WTC11 (cell line): ENCODE measurements around the gene SLC2A6. TPM values are rescaled to one million over a fixed set of nuclear protein-coding genes. Genes with fewer than 3 reads are reported as not detected.

Experiments used
- ATAC-seq: fragments of 200-7000 bp; cut with Tn5 transposase; 2 replicates; pipeline ENCODE4 v1.10.0; 2021; ENCODE audit warnings: mild to moderate bottlenecking, moderate library complexity
- CTCF ChIA-PET: fragments of 300-600 bp; sonication (Branson Sonifier 250); formaldehyde crosslinking; loops from one replicate; lab custom pipeline; 2021; ENCODE audit warnings: antibody characterized with exemption; lab: Charles Lee
- POLR2A ChIA-PET: fragments of 350-600 bp; sonication (Branson Sonifier 250); formaldehyde crosslinking; loops from one replicate; lab custom pipeline; 2021; ENCODE audit warnings: antibody characterized with exemption; lab: Charles Lee
- DNase-seq: peaks from one replicate; pipeline ENCODE4 v3.0.0; 2021; ENCODE audit warnings: low spot score
- H3K27ac Mint-ChIP-seq: 2 replicates; pipeline ENCODE4 v1.8.0; 2021; ENCODE audit warnings: mixed read lengths
- H3K27me3 Mint-ChIP-seq: 2 replicates; pipeline ENCODE4 v1.8.0; 2021; ENCODE audit warnings: low read depth, mild to moderate bottlenecking, moderate library complexity, mixed read lengths
- H3K36me3 Mint-ChIP-seq: 2 replicates; pipeline ENCODE4 v1.8.0; 2021; ENCODE audit warnings: mixed read lengths
- H3K4me1 Mint-ChIP-seq: 2 replicates; pipeline ENCODE4 v1.8.0; 2022; ENCODE audit warnings: mixed read lengths
- H3K4me3 Mint-ChIP-seq: 2 replicates; pipeline ENCODE4 v1.8.0; 2021; ENCODE audit warnings: mild to moderate bottlenecking, moderate library complexity, mixed read lengths
- H3K9me3 Mint-ChIP-seq: 2 replicates; pipeline ENCODE4 v1.8.0; 2021; ENCODE audit warnings: mixed read lengths
- CBFB ChIP-seq: sonication (generic); formaldehyde crosslinking; IDR thresholded peaks from 2 replicates; pipeline ENCODE4 v1.8.1; 2022; ENCODE audit warnings: mild to moderate bottlenecking, low read depth, missing genetic modification reagents
- E2F1 ChIP-seq: sonication (generic); formaldehyde crosslinking; IDR thresholded peaks from 2 replicates; pipeline ENCODE4 v1.8.0; 2022; ENCODE audit warnings: mild to moderate bottlenecking, missing genetic modification reagents
- ELF4 ChIP-seq: sonication (generic); formaldehyde crosslinking; IDR thresholded peaks from 2 replicates; pipeline ENCODE4 v1.8.1; 2022; ENCODE audit warnings: low read depth, mild to moderate bottlenecking, moderate library complexity, missing genetic modification reagents
- ETV6 ChIP-seq: sonication (generic); formaldehyde crosslinking; IDR thresholded peaks from 2 replicates; pipeline ENCODE4 v1.8.1; 2022; ENCODE audit warnings: mild to moderate bottlenecking, missing genetic modification reagents
- FOXJ3 ChIP-seq: sonication (generic); formaldehyde crosslinking; IDR thresholded peaks from 2 replicates; pipeline ENCODE4 v1.9.0; 2021; ENCODE audit warnings: missing genetic modification reagents, mild to moderate bottlenecking, borderline replicate concordance
- PRRX2 ChIP-seq: fragments of 250-450 bp; sonication (Bioruptor Pico); IDR thresholded peaks from 2 replicates; pipeline ENCODE4 v1.8.0; 2021; ENCODE audit warnings: mild to moderate bottlenecking
- RELA ChIP-seq: sonication (generic); formaldehyde crosslinking; IDR thresholded peaks from 2 replicates; pipeline ENCODE4 v1.8.1; 2022; ENCODE audit warnings: missing genetic modification reagents, mild to moderate bottlenecking, borderline replicate concordance
- ZBTB21 ChIP-seq: sonication (generic); formaldehyde crosslinking; IDR thresholded peaks from 2 replicates; pipeline ENCODE4 v1.8.1; 2023; ENCODE audit warnings: mild to moderate bottlenecking, missing genetic modification reagents, borderline replicate concordance
- ZNF396 ChIP-seq: fragments of 250-450 bp; sonication (Bioruptor Pico); IDR thresholded peaks from 2 replicates; pipeline ENCODE4 v1.8.0; 2021; ENCODE audit warnings: mild to moderate bottlenecking, moderate library complexity, borderline replicate concordance
- ZNF416 ChIP-seq: fragments of 250-450 bp; sonication (Bioruptor Pico); IDR thresholded peaks from 2 replicates; pipeline ENCODE4 v1.9.0; 2021; ENCODE audit warnings: mild to moderate bottlenecking, inconsistent platforms
- total RNA-seq: library from RNA; stranded (reverse); gene quantifications from 3 replicates; pipeline ENCODE4 v1.2.3, GENCODE V29; 2021
- TF ChIP-seq, protein P1 (sequence below): fragments of 250-450 bp; sonication (Bioruptor Pico); IDR thresholded peaks from 2 replicates; pipeline ENCODE4 v1.9.0; 2021; ENCODE audit warnings: mild to moderate bottlenecking
- TF ChIP-seq, protein P2 (sequence below): sonication (generic); formaldehyde crosslinking; conservative IDR thresholded peaks from 2 replicates; pipeline ENCODE4 v1.8.1; 2023; ENCODE audit warnings: mild to moderate bottlenecking, low read depth, missing genetic modification reagents, moderate library complexity
- TF ChIP-seq, protein P3 (sequence below): sonication (generic); formaldehyde crosslinking; IDR thresholded peaks from 2 replicates; pipeline ENCODE4 v1.8.1; 2022; ENCODE audit warnings: mild to moderate bottlenecking, missing genetic modification reagents, moderate library complexity, borderline replicate concordance
- TF ChIP-seq, protein P4 (sequence below): fragments of 250-450 bp; sonication (Bioruptor Pico); IDR thresholded peaks from 2 replicates; pipeline ENCODE4 v1.8.0; 2021; ENCODE audit warnings: mild to moderate bottlenecking
- TF ChIP-seq, protein P5 (sequence below): sonication (generic); formaldehyde crosslinking; IDR thresholded peaks from 2 replicates; pipeline ENCODE4 v1.8.0; 2022; ENCODE audit warnings: mild to moderate bottlenecking, missing genetic modification reagents
- TF ChIP-seq, protein P6 (sequence below): sonication (generic); formaldehyde crosslinking; IDR thresholded peaks from 2 replicates; pipeline ENCODE4 v1.8.1; 2023; ENCODE audit warnings: mild to moderate bottlenecking, missing genetic modification reagents, borderline replicate concordance
- TF ChIP-seq, protein P7 (sequence below): fragments of 250-450 bp; sonication (Bioruptor Pico); IDR thresholded peaks from 2 replicates; pipeline ENCODE4 v1.9.0; 2021; ENCODE audit warnings: mild to moderate bottlenecking

The SLC2A6 gene
- total RNA-seq, 1 experiment from 2014 or later = 16.6 TPM

GRCh38 chr9:133502112-133502511 is 23.2 kb upstream of the SLC2A6 start:
- Mint-ChIP-seq H3K36me3 (peaks cover 9% of the 10 kb centered on the region; the same call in 1 of the 2 replicates), H3K4me1 (no peaks in the 10 kb centered on the region), H3K9me3 (peaks cover 37% of the 10 kb centered on the region), H3K4me3 (no peak overlapping the region), H3K27ac (no peak overlapping the region), H3K27me3 (peaks cover 7% of the 10 kb centered on the region)
- POLR2A ChIA-PET = no interaction called here
- TF ChIP-seq PRRX2 (CRISPR knock-in tag) = no peak
- no peak for TF ChIP-seq ZNF416
- no peak for TF ChIP-seq E2F1 (CRISPR knock-in tag)
- no peak for TF ChIP-seq CBFB
- TF ChIP-seq, protein P1, sequence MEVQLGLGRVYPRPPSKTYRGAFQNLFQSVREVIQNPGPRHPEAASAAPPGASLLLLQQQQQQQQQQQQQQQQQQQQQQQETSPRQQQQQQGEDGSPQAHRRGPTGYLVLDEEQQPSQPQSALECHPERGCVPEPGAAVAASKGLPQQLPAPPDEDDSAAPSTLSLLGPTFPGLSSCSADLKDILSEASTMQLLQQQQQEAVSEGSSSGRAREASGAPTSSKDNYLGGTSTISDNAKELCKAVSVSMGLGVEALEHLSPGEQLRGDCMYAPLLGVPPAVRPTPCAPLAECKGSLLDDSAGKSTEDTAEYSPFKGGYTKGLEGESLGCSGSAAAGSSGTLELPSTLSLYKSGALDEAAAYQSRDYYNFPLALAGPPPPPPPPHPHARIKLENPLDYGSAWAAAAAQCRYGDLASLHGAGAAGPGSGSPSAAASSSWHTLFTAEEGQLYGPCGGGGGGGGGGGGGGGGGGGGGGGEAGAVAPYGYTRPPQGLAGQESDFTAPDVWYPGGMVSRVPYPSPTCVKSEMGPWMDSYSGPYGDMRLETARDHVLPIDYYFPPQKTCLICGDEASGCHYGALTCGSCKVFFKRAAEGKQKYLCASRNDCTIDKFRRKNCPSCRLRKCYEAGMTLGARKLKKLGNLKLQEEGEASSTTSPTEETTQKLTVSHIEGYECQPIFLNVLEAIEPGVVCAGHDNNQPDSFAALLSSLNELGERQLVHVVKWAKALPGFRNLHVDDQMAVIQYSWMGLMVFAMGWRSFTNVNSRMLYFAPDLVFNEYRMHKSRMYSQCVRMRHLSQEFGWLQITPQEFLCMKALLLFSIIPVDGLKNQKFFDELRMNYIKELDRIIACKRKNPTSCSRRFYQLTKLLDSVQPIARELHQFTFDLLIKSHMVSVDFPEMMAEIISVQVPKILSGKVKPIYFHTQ (CRISPR knock-in tag) = no peak
- TF ChIP-seq, protein P2, sequence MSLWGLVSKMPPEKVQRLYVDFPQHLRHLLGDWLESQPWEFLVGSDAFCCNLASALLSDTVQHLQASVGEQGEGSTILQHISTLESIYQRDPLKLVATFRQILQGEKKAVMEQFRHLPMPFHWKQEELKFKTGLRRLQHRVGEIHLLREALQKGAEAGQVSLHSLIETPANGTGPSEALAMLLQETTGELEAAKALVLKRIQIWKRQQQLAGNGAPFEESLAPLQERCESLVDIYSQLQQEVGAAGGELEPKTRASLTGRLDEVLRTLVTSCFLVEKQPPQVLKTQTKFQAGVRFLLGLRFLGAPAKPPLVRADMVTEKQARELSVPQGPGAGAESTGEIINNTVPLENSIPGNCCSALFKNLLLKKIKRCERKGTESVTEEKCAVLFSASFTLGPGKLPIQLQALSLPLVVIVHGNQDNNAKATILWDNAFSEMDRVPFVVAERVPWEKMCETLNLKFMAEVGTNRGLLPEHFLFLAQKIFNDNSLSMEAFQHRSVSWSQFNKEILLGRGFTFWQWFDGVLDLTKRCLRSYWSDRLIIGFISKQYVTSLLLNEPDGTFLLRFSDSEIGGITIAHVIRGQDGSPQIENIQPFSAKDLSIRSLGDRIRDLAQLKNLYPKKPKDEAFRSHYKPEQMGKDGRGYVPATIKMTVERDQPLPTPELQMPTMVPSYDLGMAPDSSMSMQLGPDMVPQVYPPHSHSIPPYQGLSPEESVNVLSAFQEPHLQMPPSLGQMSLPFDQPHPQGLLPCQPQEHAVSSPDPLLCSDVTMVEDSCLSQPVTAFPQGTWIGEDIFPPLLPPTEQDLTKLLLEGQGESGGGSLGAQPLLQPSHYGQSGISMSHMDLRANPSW (CRISPR knock-in tag) = no peak
- TF ChIP-seq, protein P3, sequence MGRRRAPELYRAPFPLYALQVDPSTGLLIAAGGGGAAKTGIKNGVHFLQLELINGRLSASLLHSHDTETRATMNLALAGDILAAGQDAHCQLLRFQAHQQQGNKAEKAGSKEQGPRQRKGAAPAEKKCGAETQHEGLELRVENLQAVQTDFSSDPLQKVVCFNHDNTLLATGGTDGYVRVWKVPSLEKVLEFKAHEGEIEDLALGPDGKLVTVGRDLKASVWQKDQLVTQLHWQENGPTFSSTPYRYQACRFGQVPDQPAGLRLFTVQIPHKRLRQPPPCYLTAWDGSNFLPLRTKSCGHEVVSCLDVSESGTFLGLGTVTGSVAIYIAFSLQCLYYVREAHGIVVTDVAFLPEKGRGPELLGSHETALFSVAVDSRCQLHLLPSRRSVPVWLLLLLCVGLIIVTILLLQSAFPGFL (CRISPR knock-in tag) = no peak
- no peak for TF ChIP-seq FOXJ3 (CRISPR knock-in tag)
- no peak for TF ChIP-seq ZBTB21 (CRISPR knock-in tag)
- TF ChIP-seq ETV6 (CRISPR knock-in tag) = no peak
- no peak for TF ChIP-seq ELF4
- TF ChIP-seq, protein P4, sequence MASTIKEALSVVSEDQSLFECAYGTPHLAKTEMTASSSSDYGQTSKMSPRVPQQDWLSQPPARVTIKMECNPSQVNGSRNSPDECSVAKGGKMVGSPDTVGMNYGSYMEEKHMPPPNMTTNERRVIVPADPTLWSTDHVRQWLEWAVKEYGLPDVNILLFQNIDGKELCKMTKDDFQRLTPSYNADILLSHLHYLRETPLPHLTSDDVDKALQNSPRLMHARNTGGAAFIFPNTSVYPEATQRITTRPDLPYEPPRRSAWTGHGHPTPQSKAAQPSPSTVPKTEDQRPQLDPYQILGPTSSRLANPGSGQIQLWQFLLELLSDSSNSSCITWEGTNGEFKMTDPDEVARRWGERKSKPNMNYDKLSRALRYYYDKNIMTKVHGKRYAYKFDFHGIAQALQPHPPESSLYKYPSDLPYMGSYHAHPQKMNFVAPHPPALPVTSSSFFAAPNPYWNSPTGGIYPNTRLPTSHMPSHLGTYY (CRISPR knock-in tag) = no peak
- TF ChIP-seq RELA (CRISPR knock-in tag) = no peak
- TF ChIP-seq, protein P5, sequence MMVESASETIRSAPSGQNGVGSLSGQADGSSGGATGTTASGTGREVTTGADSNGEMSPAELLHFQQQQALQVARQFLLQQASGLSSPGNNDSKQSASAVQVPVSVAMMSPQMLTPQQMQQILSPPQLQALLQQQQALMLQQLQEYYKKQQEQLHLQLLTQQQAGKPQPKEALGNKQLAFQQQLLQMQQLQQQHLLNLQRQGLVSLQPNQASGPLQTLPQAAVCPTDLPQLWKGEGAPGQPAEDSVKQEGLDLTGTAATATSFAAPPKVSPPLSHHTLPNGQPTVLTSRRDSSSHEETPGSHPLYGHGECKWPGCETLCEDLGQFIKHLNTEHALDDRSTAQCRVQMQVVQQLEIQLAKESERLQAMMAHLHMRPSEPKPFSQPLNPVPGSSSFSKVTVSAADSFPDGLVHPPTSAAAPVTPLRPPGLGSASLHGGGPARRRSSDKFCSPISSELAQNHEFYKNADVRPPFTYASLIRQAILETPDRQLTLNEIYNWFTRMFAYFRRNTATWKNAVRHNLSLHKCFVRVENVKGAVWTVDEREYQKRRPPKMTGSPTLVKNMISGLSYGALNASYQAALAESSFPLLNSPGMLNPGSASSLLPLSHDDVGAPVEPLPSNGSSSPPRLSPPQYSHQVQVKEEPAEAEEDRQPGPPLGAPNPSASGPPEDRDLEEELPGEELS (CRISPR knock-in tag) = no peak
- no peak for TF ChIP-seq ZNF396 (CRISPR knock-in tag)
- TF ChIP-seq, protein P6, sequence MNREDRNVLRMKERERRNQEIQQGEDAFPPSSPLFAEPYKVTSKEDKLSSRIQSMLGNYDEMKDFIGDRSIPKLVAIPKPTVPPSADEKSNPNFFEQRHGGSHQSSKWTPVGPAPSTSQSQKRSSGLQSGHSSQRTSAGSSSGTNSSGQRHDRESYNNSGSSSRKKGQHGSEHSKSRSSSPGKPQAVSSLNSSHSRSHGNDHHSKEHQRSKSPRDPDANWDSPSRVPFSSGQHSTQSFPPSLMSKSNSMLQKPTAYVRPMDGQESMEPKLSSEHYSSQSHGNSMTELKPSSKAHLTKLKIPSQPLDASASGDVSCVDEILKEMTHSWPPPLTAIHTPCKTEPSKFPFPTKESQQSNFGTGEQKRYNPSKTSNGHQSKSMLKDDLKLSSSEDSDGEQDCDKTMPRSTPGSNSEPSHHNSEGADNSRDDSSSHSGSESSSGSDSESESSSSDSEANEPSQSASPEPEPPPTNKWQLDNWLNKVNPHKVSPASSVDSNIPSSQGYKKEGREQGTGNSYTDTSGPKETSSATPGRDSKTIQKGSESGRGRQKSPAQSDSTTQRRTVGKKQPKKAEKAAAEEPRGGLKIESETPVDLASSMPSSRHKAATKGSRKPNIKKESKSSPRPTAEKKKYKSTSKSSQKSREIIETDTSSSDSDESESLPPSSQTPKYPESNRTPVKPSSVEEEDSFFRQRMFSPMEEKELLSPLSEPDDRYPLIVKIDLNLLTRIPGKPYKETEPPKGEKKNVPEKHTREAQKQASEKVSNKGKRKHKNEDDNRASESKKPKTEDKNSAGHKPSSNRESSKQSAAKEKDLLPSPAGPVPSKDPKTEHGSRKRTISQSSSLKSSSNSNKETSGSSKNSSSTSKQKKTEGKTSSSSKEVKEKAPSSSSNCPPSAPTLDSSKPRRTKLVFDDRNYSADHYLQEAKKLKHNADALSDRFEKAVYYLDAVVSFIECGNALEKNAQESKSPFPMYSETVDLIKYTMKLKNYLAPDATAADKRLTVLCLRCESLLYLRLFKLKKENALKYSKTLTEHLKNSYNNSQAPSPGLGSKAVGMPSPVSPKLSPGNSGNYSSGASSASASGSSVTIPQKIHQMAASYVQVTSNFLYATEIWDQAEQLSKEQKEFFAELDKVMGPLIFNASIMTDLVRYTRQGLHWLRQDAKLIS (CRISPR knock-in tag) = no peak
- TF ChIP-seq, protein P7, sequence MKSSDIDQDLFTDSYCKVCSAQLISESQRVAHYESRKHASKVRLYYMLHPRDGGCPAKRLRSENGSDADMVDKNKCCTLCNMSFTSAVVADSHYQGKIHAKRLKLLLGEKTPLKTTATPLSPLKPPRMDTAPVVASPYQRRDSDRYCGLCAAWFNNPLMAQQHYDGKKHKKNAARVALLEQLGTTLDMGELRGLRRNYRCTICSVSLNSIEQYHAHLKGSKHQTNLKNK (CRISPR knock-in tag) = no peak
- ATAC-seq (no peak), DNase-seq (no peak)
- CTCF ChIA-PET = no interaction called here
